DOHH2 (cell line): Measurements from ENCODE around the gene RHCG.

ENCODE experiments used
- EZH2phosphoT487 ChIP-seq: fragments of 200-600 bp; sonication (generic); IDR thresholded peaks from 2 replicates; pipeline ENCODE4 v1.6.1; 2017; ENCODE audit warnings: borderline replicate concordance, mild to moderate bottlenecking, antibody characterized with exemption, low read length, moderate library complexity, mixed read lengths
- TF ChIP-seq, protein P1 (sequence below): fragments of 200-600 bp; sonication (generic); IDR thresholded peaks from one replicate; pipeline ENCODE4 v1.5.1; 2014; ENCODE audit warnings: antibody characterized with exemption, mild to moderate bottlenecking, low read depth, low read length; ENCODE audit not compliant: poor library complexity, severe bottlenecking

DNA sequence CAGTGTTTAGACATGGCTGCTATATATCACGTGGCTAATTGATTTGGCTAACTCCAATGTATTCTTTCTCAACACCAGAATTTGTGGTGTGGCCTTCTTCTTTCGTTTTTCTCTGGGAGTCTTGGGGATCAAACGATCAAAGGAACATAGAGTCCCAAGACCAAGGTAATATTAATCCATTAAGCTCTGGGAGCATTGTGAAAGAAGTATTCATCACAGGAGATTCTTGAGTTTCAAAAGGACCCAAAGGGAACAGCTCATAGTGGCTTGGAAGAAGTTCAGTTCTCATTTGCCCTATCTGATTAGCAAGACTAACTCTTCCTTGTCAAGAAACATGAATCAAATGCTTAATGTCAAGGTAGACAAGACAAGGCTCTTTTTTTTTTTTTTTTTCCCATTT, 46.0 kb upstream of the RHCG start:
- TF ChIP-seq, protein P1, sequence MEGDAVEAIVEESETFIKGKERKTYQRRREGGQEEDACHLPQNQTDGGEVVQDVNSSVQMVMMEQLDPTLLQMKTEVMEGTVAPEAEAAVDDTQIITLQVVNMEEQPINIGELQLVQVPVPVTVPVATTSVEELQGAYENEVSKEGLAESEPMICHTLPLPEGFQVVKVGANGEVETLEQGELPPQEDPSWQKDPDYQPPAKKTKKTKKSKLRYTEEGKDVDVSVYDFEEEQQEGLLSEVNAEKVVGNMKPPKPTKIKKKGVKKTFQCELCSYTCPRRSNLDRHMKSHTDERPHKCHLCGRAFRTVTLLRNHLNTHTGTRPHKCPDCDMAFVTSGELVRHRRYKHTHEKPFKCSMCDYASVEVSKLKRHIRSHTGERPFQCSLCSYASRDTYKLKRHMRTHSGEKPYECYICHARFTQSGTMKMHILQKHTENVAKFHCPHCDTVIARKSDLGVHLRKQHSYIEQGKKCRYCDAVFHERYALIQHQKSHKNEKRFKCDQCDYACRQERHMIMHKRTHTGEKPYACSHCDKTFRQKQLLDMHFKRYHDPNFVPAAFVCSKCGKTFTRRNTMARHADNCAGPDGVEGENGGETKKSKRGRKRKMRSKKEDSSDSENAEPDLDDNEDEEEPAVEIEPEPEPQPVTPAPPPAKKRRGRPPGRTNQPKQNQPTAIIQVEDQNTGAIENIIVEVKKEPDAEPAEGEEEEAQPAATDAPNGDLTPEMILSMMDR, result no peak
- TF ChIP-seq EZH2phosphoT487, result no peak
